Type B pancreatic cell (in vitro differentiated cells): ENCODE results near the gene TPD52L2. TPM values are rescaled to one million over a fixed set of nuclear protein-coding genes. Genes with fewer than 3 reads are reported as not detected.
A peak's percentile ranks its signal among the peaks of the same experiment; 100 is the strongest.
"Not testable (repeated sequence)": the region's sequence is repeated elsewhere in the genome, so short reads cannot be mapped to it uniquely, and the experiment has no call there.

Source experiments
- DNase-seq: peaks from one replicate; pipeline ENCODE4 v3.0.0; 2021; ENCODE audit warnings: mixed read lengths; ENCODE audit not compliant: unreplicated experiment; ENCODE audit errors: extremely low spot score
- H3K27ac Mint-ChIP-seq: 2 replicates; pipeline ENCODE4 v1.8.0; 2021; ENCODE audit warnings: mild to moderate bottlenecking, mixed read lengths
- H3K27me3 Mint-ChIP-seq: 2 replicates; pipeline ENCODE4 v1.8.0; 2021; ENCODE audit warnings: mixed read lengths
- H3K36me3 Mint-ChIP-seq: 2 replicates; pipeline ENCODE4 v1.8.0; 2021; ENCODE audit warnings: mixed read lengths
- H3K4me1 Mint-ChIP-seq: one replicate; pipeline ENCODE4 v1.8.0; 2021; ENCODE audit warnings: mixed read lengths; ENCODE audit not compliant: unreplicated experiment
- H3K4me3 Mint-ChIP-seq: 2 replicates; pipeline ENCODE4 v1.8.0; 2021; ENCODE audit warnings: mild to moderate bottlenecking, mixed read lengths
- H3K9me3 Mint-ChIP-seq: 2 replicates; pipeline ENCODE4 v1.8.0; 2021; ENCODE audit warnings: mixed read lengths
- CTCF ChIP-seq: fragments of 200-600 bp; sonication (generic); conservative IDR thresholded peaks from 2 replicates; pipeline ENCODE4 v1.5.0; 2021; ENCODE audit warnings: antibody characterized with exemption, mild to moderate bottlenecking
- total RNA-seq: library from RNA; stranded (reverse); gene quantifications from 2 replicates; pipeline ENCODE4 v1.2.1, GENCODE V29; 2021; ENCODE audit warnings: low replicate concordance

The TPD52L2 gene
- total RNA-seq, 1 donor from 2014 or later, result 76.5 TPM

DNA sequence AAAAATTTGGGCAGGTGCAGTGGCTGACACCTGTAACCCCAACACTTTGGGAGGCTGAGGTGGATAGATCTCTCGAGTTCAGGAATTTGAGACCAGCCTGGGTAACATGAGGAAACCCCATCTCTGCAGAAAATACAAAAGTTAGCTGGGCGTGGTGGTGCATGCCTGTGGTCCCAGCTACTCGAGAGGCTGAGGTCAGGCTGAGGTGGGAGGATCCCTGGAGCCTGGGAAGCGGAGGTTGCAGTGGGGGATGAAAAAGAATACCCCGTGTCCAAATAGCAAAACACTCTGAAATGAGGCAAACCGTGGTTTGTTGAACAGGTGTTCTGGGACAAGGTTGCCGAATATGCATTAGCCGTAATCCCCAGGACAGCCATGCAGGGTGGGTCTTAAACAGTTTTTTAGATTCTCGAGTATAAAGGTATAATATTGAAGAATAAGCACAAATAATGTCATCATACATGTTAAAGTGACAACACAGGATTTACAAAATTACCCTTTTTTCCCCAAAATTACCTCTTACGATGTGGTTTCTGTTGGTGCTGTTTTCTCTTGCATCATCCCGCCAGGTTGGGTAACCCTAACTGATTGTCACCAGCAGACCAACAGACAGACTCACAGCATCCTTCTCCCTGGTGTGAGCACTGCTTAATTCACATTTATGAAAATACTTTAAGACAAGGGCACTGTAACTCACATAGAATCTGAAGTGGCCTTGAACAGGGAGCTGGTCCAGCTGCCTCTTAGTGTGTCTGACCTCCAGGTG lies 38.9 kb downstream of the TPD52L2 start:
- no peaks in the 10 kb centered on the region for H3K9me3 Mint-ChIP-seq
- no peaks in the 10 kb centered on the region for H3K27me3 Mint-ChIP-seq
- no peak for TF ChIP-seq CTCF
- DNase-seq, result no peak
- H3K27ac Mint-ChIP-seq, result no peak overlapping the region
- H3K4me1 Mint-ChIP-seq, result peaks cover 8% of the 10 kb centered on the region
- H3K36me3 Mint-ChIP-seq, result peaks cover 5% of the 10 kb centered on the region
- H3K4me3 Mint-ChIP-seq, result no peak overlapping the region

DNA sequence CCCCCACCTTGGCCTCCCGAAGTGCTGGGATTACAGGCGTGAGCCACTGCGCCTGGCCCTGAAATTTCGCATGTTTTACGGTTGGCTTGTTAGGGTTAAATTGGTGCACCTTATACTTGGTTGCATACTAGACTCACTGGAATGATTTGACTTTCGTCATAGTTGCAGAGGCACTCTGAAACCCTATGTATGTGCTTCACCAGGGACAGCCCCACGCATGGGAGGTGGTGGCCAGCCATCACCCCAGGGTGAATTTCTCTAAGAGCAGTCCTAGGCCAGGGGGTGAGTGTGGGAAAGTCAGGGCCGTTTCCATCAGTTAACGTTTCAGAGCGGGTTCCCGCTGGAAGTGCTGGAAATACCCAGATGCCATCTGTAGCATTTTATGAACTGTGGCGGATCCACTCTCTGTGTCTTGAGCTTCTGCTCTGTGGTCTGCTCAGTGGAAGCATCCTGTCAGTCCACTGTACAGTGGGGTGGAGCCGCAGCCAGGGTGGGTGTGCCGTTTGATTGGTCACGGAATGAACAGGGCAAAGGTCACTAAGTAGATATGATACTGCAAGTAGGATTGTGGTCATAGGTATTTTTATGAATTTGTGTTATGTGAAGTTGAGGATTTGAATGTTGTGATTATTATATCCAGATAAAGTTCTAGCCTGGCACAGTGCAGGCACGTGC lies 43.1 kb downstream of the TPD52L2 start:
- DNase-seq, result no peak
- Mint-ChIP-seq H3K27me3 (no peaks in the 10 kb centered on the region), H3K27ac (peak overlapping the region; percentile 24), H3K36me3 (peaks cover 9% of the 10 kb centered on the region), H3K4me1 (peaks cover 22% of the 10 kb centered on the region), H3K4me3 (no peak overlapping the region), H3K9me3 (no peaks in the 10 kb centered on the region)
- no peak for TF ChIP-seq CTCF

GRCh38 chr20:63911176-63911575 lies 46.1 kb downstream of the TPD52L2 start:
- H3K27me3 Mint-ChIP-seq, result no peaks in the 10 kb centered on the region
- peaks cover 14% of the 10 kb centered on the region for H3K36me3 Mint-ChIP-seq
- TF ChIP-seq CTCF, result no peak

GRCh38 chr20:63913768-63914167 lies 48.7 kb downstream of the TPD52L2 start:
- Mint-ChIP-seq H3K4me1 (peaks cover 18% of the 10 kb centered on the region), H3K36me3 (peaks cover 11% of the 10 kb centered on the region), H3K9me3 (no peaks in the 10 kb centered on the region), H3K27ac (no peak overlapping the region), H3K27me3 (no peaks in the 10 kb centered on the region), H3K4me3 (no peak overlapping the region)
- no peak for DNase-seq
- no peak for TF ChIP-seq CTCF

More at GRCh38 chr20:63911176-63911575, 46.1 kb downstream of the TPD52L2 start:
- peaks cover 23% of the 10 kb centered on the region for H3K4me1 Mint-ChIP-seq
- no peaks in the 10 kb centered on the region for H3K9me3 Mint-ChIP-seq
- no peak for DNase-seq
- no peak overlapping the region for H3K27ac Mint-ChIP-seq
- no peak overlapping the region for H3K4me3 Mint-ChIP-seq

DNA sequence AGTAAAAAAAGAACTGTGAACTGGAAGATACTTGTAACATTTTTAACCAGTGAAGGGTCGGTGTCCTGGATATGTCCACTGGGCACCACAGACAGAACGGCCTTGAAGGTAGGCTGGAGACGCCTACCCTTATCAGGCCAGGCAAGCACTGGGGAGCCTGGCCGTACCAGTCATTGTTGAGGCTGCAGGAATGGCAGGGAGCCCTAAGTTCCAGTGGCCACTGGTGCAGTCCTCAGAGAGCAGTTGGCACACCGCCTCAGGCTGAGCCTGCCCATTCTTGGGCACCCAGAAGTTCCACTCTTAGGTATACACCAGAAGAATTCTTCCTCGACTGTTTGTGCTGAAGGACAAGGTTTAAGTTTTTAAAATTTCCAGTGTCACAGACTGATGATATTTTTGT lies 50.4 kb downstream of the TPD52L2 start:
- H3K9me3 Mint-ChIP-seq, result no peaks in the 10 kb centered on the region
- no peak for DNase-seq
- H3K27ac Mint-ChIP-seq, result no peak overlapping the region
- no peak overlapping the region for H3K4me3 Mint-ChIP-seq
- H3K36me3 Mint-ChIP-seq, result peaks cover 7% of the 10 kb centered on the region
- H3K4me1 Mint-ChIP-seq, result peaks cover 14% of the 10 kb centered on the region
- no peaks in the 10 kb centered on the region for H3K27me3 Mint-ChIP-seq
- TF ChIP-seq CTCF, result no peak

DNA sequence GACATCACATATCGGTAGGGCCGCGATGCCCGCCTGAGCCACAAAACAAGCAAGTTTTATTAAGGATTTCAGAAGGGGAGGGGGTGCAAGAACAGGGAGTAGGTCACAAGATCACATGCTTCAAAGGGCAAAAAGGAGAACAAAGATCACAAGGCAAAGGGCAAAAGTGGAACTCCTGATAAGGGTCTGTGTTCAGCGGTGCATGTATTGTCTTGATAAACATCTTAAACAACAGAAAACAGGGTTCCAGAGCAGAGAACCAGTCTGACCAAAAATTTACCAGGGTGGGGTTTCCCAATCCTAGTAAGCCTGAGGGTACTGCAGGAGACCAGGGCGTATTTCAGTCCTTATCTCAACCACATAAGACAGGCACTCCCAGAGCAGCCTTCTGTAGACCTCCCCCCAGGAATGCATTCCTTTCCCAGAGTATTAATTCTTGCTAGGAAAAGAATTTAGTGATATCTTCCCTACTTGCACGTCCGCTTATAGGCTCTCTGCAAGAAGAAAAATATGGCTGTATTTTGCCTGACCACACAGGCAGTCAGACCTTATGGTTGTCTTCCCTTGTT lies 51.4 kb downstream of the TPD52L2 start:
- not testable (repeated sequence) for H3K27ac Mint-ChIP-seq, H3K27me3 Mint-ChIP-seq, DNase-seq, H3K4me1 Mint-ChIP-seq, H3K36me3 Mint-ChIP-seq, H3K4me3 Mint-ChIP-seq, H3K9me3 Mint-ChIP-seq
